IPS-NIHi7 (cell line): ENCODE results near the gene SHB.

Experiments
- DNase-seq: peaks from one replicate; pipeline ENCODE4 v3.0.0; 2012; ENCODE audit warnings: mixed read lengths; ENCODE audit errors: extremely low spot score

The SHB gene

GRCh38 chr9:38068701-38069628 is at the start of gene SHB:
Gene SHB (minus strand): TSS chr9:38069227. CDS start chr9:38068645, 582 bp downstream.
- DNase-seq, result peak; percentile 92

GRCh38 chr9:38117651-38118050 is 48.6 kb upstream of the SHB start:
- no peak for DNase-seq

- no peak for DNase-seq
Measured at GRCh38 chr9:38114905-38115304, 45.9 kb upstream of the SHB start.

- DNase-seq, result no peak
Measured at GRCh38 chr9:38112456-38112855, 43.4 kb upstream of the SHB start.

GRCh38 chr9:38112049-38112448 is 43.0 kb upstream of the SHB start:
- DNase-seq, result no peak

- no peak for DNase-seq
Measured at GRCh38 chr9:38110476-38110875, 41.4 kb upstream of the SHB start.

- DNase-seq, result no peak
Measured at GRCh38 chr9:38109601-38110000, 40.6 kb upstream of the SHB start.

- no peak for DNase-seq
Measured at GRCh38 chr9:38108326-38108725, 39.3 kb upstream of the SHB start.

GRCh38 chr9:38107811-38108304 is 38.8 kb upstream of the SHB start:
- DNase-seq, result no peak

- no peak for DNase-seq
Measured at GRCh38 chr9:38107405-38107804, 38.4 kb upstream of the SHB start.

- DNase-seq, result no peak
Measured at GRCh38 chr9:38106488-38106887, 37.5 kb upstream of the SHB start.

GRCh38 chr9:38103340-38103739 is 34.3 kb upstream of the SHB start:
- DNase-seq, result no peak

GRCh38 chr9:38101423-38101822 is 32.4 kb upstream of the SHB start:
- no peak for DNase-seq

GRCh38 chr9:38096238-38096805 is 27.3 kb upstream of the SHB start:
- no peak for DNase-seq

- no peak for DNase-seq
Measured at GRCh38 chr9:38094165-38094564, 25.1 kb upstream of the SHB start.

GRCh38 chr9:38092656-38093055 is 23.6 kb upstream of the SHB start:
- DNase-seq, result no peak

GRCh38 chr9:38092200-38092524 is 23.1 kb upstream of the SHB start:
- no peak for DNase-seq

- no peak for DNase-seq
Measured at GRCh38 chr9:38091310-38092199, 22.5 kb upstream of the SHB start.

- no peak for DNase-seq
Measured at GRCh38 chr9:38090170-38090569, 21.1 kb upstream of the SHB start.

- DNase-seq, result no peak
Measured at GRCh38 chr9:38089387-38090165, 20.5 kb upstream of the SHB start.
